Fibroblast of skin of right quadriceps (primary cell): ENCODE data around the gene NEU4.

Experiments
- DNase-seq: peaks from one replicate; pipeline ENCODE4 v3.0.0-alpha.2; 2013

Gene NEU4

GRCh38 chr2:241836292-241836691 lies 27.3 kb downstream of the NEU4 start:
- no peak for DNase-seq

GRCh38 chr2:241837197-241837965 lies 28.4 kb downstream of the NEU4 start:
- DNase-seq, result no peak

DNA sequence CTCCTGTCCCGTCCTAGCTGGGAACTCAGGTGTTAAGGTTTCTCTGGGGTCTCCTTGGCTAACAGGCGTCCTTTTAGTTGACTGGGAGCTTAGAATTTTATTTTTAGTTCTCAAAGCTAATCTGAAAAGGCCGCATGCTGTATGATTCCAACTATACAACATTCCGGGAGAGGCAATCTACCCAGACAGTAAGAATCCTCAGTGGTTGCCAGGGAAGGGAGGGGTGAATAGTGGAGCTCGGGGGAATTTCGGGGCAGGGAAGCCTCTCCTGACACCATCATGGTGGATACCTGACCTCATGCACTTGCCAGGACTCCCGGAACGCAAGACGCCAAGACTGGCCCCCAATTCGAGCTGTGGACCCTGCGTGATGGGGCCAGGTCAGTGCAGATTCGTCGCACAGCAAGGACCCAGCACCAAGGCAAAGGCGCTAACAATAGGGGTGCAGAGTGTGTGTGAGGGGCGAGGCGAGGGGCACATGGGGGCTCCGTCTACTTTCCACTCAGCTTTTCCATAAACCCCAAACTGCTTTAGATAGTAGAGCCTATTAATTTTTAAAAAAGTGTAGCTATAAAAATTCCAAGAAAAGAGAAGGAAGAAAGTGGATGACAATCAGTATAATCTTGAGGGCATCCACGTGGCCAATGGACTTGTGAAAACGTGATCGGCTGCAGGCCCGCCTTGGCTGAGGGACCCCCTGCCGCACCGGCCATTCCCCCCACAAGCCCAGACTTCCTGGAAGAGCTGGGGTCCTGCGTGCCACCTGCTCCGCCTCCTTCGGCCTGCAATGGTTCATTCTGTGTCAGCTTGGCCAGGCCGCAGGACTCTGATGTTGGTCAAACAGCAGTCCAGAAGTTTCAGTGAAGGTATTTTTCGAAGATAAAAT lies 32.4 kb downstream of the NEU4 start:
- DNase-seq, result no peak

- no peak for DNase-seq
These were observed 33.0 kb downstream of the NEU4 start for GRCh38 chr2:241842067-241842415.

- no peak for DNase-seq
These were observed 33.7 kb downstream of the NEU4 start for GRCh38 chr2:241842620-241843211.

- DNase-seq, result no peak
These were observed 34.5 kb downstream of the NEU4 start for GRCh38 chr2:241843321-241844065.

DNA sequence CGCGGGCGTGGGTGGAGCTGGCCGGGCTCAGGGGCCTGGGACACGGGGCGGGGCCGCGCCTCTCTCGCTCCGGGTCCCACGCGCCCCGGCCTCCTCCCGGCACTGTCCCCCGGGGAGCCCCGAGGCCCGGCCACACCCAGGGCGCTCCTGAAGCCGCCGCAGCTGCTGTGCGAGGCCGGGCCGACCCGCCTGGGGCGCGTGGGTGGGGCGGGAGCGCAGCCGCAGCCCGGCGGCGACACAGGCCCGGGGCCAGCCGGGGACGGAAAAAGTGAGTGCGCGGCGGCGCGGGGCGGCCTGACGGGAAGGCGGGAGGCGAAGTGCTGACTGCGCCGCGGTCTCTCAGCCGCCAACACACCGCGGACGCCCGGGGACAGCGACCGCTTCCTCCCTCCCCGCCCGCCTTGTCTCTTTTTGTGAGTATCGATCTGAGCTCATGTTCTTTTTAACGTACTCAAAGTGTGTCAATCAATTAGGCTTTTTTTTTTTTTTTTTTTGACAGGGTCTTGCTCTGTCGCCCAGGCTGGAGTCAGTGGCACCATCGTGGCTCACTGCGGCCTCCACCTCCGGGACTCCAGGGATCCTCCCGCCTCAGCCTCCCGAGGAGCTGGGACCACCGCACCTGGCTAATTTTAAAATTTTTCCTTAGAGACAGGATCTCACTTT lies 35.2 kb downstream of the NEU4 start:
- peak; percentile 48 for DNase-seq

DNA sequence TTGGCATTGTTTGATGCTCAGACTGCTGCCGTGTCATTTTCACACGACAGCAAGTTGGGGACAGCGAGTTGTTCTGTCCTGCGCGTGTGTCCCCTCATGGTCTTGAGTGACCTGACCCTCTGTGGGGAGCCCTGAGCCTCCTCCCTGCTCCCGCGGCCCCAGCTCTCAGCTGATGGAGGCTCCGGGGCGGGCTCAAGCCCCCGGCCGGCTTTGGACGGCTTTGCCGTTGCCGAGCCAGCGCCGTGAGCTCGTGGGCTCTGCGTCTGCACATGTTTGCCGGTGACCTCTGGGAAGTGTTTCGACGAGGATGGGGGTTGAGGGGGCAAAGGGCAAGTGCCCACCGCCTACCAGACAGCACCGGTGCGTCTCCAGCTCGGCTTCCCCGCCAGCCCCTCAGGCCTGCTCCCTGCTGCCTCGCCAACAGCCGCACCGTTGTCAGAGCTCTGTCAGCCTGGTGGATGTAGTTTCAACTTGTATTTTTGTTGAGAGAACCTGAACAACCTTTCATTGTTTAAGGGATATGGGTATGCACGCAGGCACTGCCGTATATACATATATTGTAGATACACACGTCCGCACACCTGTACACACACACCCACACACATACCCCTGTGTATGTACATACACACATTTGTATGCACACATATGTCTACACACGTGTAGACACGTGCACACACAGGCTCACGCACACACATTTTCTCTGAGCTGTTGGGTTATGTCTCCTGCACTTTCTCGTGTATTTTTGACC lies 36.0 kb downstream of the NEU4 start:
- DNase-seq, result no peak

DNA sequence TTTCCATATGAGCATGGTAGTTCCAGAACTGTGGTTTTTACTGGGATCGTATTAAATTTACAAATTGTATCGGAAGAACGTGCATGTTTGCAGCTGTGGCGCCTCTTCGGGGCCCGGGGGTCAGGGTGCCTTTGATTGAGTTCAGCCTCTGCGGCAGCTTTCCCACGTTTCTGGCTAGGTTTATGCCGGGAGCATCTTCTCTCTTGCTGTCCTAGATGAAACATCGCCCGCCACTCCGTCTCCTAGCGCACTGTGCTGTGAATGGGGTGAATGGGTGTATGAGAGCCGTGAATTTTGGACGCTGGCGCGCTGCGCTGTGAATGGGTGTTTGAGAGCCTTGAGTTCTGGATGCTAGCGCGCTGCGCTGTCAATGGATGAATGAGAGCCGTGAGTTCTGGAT lies 37.4 kb downstream of the NEU4 start:
- DNase-seq, result no peak

DNA sequence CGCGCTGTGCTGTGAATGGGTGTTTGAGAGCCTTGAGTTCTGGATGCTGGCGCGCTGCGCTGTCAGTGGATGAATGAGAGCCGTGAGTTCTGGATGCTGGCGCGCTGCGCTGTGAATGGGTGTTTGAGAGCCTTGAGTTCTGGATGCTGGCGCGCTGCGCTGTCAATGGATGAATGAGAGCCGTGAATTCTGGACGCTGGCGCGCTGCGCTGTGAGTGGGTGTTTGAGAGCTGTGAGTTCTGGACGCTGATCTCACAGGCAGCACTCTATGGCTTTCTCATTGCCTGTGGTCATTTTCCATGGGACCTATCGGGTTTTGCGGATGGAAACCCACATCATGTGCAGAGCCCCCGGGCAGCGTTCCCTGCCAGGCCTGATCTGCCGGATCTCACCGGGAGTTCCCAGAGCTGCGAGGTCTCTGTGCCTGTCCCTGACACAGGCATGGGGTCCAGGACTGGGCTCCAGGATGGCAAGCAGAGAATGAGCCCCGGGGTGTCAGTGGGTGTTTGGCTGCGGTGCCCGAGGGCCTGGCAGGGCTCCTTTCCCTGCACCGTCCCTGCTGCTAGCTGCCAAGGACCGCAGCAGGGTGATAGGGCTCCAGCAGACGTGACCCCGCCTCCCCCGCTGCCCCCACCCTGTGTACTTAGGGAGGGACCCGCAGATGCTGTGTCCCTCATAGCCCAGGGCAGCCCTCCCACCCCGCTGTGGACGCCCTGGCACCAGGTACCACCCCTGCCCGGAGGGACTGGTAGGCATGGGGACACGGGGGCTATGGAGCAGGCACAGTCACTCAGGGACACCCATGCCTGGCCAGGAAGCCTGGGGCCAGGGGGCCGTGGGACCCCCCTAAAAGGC lies 40.0 kb downstream of the NEU4 start:
- no peak for DNase-seq

GRCh38 chr2:241849616-241850543 lies 40.9 kb downstream of the NEU4 start:
- no peak for DNase-seq

DNA sequence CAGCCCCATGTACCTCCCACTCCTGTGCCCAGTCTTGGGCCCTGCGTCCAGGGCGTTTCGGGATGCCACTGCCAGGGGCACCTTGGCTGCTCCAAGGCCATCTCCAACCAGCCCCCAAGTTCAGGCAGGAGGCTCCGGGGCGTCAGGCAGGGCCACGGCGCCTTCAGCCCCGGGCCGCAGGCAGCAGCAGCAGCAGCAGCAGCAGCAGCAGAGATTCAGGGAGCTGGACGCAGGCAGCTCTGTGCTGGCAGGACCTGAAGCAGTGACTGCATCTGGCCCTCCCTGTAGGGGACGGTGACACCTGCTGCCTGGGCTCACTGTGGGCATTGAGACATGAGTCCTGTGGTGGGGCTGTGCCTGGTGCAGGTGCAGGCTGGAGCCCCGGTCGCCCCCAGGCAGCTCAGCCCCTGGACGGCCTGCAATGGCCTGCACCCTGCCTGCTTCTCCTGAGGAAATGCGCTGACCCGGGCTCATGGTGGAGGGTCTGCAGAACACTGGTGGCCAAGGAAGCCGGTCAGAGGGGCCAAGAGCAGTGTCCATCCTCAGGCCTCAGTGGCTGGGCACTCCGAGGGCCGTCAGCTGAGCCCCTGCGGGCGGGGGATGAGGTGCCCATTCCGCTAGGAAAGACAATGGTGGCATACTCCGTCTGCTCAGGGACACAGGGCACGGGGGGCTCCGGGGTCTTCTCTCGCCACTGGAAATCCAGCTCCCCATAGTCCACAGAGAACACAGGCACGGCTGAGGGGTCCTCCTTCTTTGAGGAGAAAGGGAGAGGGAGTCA lies 41.7 kb downstream of the NEU4 start:
- no peak for DNase-seq

DNA sequence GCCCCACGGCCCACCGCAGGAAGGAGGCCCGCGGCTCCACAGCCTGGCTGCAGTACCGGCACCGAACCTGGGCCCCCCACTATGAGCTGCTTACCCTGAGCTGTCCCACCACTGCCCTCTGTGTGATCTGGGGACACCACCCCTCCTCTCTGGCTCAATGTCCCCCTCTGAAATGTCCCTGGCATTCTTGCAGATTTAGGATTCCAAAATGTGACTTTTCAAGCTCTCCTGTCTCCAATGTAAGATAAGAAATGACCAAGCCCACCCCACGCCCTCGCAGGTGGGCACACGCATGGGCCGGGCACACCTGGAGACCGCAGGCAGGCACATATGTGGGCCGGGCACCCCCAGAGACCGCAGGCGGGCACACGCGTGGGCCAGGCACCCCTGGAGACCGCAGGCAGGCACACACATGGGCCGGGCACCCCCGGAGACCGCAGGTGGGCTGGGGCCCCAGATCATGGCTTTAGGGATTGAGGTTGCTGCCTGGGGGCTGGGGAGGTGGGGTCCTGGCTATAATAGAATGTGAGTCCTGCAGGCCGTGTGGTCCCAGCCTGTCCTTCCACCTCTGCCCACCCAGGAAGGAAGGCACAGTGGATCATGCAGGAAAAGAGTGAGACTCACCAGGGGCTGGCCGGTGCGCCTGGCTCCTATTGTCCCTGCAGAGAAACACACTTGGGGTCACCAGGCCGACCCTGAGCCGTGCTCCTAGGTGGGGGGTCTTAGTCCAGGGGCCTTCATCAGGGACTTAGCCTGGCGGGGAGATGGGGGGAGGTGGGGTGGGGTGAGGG lies 42.5 kb downstream of the NEU4 start:
- no peak for DNase-seq

- no peak for DNase-seq
These were observed 43.4 kb downstream of the NEU4 start for GRCh38 chr2:241852116-241852980.

DNA sequence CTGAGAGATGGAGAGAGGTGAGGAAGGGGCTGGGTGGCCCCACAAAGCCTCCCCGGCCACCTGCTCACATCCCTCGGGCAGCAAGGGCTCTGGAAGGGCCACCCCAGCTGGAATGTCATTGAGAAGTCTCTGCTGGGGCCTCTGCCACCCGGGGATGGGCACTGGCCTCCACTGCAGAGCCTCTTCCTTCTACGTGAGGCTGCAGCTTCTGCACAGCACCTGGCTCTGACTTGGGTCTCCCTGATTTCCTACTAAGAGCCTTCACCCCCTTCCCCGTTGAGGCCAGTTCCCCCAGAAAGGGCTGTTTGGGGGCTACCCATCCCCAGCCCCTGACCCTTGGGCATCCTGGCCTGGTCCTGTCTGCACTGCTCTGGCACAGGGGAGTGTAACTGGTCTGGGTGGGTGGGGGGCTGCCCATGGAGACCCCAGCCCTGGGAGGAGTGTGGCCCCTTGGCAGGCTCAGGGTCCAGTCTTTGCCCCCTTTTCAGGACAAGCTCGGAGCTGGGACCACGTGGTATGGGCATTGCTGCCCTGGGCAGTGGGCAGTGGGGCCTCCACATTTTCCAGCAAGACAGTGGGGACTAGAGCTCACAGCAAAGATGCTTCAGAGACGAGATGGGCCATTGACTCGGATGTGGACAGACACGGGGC lies 44.1 kb downstream of the NEU4 start:
- no peak for DNase-seq

- DNase-seq, result no peak
These were observed 44.8 kb downstream of the NEU4 start for GRCh38 chr2:241853651-241854341.
